IPS-18c (cell line): Measurements from ENCODE around the gene UBE2QL1.

ENCODE experiments used
- H3K4me3 ChIP-seq: 2 replicates; pipeline ENCODE4 v1.7.0; 2013; ENCODE audit warnings: low read depth, mild to moderate bottlenecking, low read length, moderate library complexity; ENCODE audit not compliant: insufficient read depth
- H3K9me3 ChIP-seq: one replicate; pipeline ENCODE4 v1.6.1; 2013; ENCODE audit warnings: mild to moderate bottlenecking, low read length, moderate library complexity; ENCODE audit not compliant: control insufficient read depth, insufficient read depth

UBE2QL1 gene, protein sequence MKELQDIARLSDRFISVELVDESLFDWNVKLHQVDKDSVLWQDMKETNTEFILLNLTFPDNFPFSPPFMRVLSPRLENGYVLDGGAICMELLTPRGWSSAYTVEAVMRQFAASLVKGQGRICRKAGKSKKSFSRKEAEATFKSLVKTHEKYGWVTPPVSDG

DNA sequence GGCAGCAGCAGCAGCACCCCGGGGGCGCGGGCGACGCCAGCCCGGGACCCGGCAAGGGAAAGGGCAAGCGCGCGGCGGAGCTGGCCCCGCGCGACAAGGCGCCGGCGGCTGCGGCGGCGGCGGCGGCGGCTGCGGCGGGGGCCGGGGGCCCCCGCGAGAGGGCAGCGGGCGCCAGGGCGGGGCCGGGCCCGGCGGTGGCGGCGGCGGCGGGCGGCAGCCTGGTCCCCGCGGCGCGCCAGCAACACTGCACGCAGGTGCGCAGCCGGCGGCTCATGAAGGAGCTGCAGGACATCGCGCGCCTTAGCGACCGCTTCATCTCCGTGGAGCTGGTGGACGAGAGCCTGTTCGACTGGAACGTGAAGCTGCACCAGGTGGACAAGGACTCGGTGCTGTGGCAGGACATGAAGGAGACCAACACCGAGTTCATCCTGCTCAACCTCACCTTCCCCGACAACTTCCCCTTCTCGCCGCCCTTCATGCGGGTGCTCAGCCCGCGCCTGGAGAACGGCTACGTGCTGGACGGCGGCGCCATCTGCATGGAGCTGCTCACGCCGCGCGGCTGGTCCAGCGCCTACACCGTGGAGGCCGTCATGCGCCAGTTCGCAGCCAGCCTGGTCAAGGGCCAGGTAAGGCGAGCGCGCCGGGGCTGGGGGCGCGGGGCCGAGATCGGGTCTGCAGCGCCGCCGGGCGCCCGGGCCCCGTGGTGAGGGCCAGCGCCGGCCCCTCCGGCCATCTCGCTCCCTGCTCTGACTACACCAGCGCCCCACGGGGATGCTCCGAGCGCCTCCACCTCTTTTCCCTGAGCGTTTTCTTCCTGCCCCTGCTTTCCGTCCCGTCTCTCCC lies at the start of gene UBE2QL1:
TSS of gene UBE2QL1 (plus strand) at position 238 of the 843 bp plus-strand sequence. CDS start at position 273, 35 bp downstream.
- no peaks in the 10 kb centered on the region for H3K9me3 ChIP-seq
- H3K4me3 ChIP-seq, result peak within 1 kb of the TSS; percentile 64

DNA sequence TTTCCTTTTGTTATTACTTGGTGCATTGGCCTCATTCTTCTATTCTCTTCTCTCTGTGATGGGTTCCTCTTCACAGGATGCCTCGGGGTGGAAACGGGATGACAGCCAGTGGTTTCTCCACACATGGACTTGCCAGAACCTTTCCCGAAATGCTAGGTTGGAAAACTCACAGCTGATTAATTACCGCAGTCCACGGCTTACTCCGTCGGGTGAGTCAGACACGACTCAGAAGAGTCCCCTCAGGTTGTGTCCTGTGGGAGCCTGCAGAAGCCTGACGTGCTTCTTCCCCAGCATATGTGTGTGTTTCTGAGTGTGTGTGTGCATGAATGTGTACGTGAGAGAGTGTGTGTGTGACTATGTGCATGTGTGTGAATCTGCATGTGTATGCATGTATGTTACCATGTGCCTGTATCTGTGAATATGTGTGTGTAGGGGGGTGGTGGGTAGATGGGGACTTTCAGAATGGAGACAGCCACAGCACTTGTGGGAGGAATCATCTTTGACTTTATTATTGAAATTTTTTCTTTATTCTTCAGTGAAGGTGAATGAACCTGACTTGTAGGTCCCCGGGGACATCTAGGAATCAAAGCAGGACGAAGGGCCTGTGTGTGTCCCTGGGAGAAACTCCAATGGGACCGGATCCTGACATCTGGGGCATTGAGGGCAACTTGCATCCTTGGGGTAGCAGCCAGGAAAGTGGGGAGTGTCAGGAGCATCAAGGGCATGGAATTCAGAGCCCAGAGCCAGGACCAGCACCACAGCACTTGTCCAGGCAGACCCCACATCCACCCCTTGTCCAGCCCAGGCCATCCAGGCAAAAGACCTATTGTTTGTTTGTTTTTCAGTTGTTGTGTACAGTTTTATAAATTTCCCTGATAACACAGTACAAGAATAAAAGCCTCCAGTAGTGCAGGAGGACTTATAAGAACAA lies 48.4 kb upstream of the UBE2QL1 start:
- no peaks in the 10 kb centered on the region for H3K9me3 ChIP-seq
- no peak overlapping the region for H3K4me3 ChIP-seq

DNA sequence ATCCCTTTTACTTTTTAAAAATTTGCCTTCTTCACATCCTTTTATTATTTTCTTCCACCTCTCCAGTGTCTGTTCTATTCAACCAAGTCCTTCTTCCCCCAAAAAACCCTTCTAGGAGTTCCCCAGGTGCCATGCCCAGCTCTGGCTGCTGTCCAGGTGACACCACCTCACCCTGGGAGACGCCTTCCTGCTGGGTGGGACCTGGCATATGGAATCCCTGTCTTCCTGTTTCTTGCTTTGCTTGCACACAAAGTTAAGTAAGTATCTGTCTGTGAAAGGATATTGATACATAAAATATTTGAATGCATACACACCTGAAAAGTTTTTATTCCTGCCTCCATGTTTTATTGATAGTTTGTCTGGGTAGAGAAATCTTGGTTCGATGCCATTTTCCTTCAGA lies 47.2 kb upstream of the UBE2QL1 start:
- no peak overlapping the region for H3K4me3 ChIP-seq
- H3K9me3 ChIP-seq, result no peaks in the 10 kb centered on the region

DNA sequence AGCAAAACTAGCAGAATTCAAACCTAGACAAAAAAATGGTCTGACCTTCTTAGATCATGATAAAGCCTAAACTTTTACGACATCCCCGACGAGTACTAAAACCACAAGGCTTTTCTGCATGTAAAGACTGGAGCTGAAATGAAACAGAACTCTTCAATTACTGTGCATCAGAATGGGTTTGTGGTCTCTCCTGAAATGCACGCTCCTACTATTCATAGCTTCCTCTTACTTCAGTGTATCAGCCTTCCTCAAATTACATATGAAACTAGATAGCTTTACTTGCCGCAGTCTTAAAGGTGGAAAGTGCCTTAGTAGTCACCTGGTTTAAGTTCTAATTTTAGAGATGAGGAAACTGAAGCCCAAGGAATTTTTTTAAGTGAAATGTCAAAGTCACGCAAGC lies 45.7 kb upstream of the UBE2QL1 start:
- Histone ChIP-seq H3K4me3 (no peak overlapping the region), H3K9me3 (no peaks in the 10 kb centered on the region)

DNA sequence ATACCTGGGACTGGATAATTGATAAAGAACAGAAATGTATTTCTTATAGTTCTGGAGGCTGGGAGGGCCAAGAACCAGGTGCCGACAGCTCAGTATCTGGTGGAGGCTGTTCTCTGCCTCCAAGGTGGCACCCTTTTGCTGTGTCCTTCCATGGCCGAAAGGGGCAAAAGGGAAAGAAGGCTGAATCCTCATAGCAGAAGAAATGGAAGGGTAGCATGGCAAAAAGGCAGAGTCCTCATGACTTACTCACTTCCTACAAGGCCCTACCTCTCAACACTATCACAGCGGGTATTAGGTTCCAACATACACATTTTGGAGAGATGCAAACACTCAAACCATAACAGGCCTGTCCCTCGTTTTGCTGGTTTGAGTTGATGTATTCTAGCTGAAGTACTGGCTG lies 45.2 kb upstream of the UBE2QL1 start:
- no peaks in the 10 kb centered on the region for H3K9me3 ChIP-seq
- H3K4me3 ChIP-seq, result no peak overlapping the region

DNA sequence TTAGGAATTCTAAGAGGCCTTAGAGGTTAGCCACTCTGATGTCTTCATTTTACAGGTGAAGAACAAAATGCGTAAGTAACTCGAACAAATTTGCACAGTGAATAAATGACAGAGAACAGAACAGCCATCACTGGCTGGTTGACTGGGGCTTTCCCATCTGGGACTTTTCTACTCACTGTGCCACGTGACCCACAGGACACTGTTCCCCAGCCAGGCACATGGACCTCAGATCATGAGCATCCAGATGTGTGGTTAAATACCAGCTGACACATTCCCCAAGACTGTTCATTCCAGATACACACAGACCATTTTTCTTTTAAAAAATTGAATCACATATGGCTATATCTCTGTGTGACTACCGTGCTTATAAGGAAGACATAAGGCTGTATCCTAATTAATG lies 44.5 kb upstream of the UBE2QL1 start:
- no peak overlapping the region for H3K4me3 ChIP-seq

DNA sequence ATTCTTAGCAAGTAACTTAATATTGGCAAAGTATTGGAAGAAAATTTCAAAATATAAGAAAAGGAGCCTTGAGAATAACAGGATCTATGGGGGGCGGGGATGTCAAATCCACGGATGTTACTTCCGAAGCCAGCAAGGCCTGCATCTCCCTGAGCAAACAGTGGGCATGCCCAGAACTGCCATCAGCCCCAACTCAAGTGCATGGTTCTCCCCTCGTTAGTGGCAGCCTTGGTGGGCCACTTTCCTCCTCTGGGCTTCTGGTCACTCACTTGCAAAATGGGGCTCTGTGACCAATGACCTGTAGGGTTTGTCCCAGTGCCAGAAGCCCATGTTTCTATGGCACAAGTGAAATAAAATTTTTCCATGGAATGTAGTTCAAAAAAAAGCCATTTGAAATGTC lies 43.1 kb upstream of the UBE2QL1 start:
- Histone ChIP-seq H3K4me3 (no peak overlapping the region), H3K9me3 (no peaks in the 10 kb centered on the region)

More for the DNA sequence above, 44.5 kb upstream of the UBE2QL1 start:
- no peaks in the 10 kb centered on the region for H3K9me3 ChIP-seq

DNA sequence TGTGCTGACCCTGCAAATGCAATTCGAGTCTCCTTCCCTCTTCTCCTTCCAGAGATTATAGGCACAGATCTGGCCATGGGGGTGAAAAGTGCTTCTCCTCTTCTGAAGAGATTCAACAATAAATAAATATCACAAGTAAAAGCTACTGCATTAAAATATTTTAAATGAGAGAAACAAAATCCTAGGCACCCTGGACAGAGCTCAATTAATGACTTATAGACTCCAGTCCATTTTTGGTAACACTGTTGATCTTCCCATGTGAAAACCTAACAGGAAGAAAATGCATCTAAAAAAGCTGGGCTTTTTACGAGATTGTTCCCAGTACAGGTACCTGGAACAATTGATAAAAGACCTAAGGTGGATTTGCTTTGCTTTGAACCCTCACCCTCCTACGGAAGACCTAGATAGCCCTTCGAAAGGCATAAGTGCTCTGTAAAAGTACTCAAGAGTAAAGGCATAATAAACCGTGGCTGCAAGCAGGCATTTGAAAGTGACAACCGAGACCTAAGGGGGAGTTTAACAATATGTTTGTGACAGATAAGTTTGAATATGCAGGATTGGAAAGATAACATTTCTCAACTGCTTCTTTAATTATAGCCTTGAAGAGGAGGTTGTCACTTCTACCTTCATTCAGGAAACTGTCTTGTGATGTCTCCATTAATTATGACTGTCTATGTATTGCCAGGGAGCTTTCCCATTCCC lies 41.0 kb upstream of the UBE2QL1 start:
- Histone ChIP-seq H3K4me3 (no peak overlapping the region), H3K9me3 (no peaks in the 10 kb centered on the region)

DNA sequence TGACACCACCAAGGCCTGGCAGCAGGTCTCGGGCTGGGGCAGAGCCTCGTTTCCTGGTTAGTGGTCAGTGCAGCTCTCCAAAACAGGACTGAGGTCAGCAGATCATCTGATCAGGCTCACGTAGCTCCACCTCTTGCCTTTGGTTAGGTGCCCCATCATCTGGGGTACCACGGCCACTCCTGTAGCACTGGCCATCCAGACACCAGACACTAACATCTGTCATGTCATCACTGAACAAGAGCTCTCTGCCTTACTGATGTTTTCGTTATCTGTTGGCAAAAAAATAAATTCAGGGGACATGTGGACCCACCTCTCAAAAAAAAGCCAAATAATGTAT lies 40.4 kb upstream of the UBE2QL1 start:
- Histone ChIP-seq H3K9me3 (no peaks in the 10 kb centered on the region), H3K4me3 (no peak overlapping the region)

DNA sequence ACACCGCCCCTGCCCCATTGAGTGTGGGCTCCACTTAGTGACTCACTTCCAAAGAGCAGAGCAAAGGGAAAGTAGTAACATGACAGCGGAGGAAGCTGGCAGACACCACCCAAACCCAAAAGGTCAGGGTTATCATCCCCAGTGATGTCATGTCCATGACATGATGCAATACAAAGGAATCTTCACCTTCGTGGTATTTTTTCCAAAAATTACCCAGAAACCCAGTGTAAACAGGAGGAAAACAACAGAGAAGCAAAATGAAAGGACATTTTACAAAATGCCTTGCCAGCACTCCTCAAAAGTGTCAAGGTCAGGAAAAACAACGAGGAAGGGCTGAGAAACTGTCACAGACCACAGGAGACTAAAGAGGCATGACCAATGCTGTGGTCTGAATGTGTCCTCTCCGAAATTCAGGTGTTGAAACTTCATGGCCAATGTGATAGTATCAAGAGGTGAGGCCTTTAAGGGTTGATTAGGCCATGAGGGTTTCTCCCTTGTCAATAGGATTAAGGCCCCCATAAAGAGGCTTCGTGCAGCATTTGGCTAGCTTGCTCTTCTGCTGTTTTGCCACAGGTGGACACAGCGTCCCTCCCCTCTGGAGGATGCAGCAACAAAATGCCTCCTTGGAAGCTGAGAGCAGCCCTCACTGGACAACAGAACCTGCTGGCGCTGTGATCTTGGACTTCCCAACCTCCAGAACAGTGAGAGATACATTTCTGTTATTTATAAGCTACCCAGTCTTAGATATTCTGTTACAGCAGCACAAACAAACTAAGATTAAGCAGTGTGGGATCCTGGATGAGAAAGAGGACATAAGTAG lies 39.8 kb upstream of the UBE2QL1 start:
- no peak overlapping the region for H3K4me3 ChIP-seq
- no peaks in the 10 kb centered on the region for H3K9me3 ChIP-seq

DNA sequence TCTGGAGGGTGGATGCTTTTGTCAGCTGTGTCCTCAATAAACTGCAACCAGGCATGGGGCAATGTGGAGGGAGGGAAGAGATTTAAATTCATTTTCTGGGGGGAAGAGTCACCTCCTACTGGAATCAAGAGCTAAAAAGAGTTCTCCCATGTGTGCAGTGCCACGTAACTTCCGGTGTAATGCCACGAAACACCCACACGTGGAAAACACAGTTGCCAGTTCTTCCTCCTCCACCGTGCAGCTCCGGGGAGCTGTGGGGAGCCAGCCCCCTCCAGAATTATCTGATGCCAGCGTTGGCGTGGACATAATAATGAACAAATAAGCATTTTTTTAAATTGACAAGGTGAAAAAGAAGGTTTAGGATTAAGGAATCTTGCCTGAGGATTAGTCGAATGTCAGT lies 38.2 kb upstream of the UBE2QL1 start:
- no peaks in the 10 kb centered on the region for H3K9me3 ChIP-seq
- H3K4me3 ChIP-seq, result no peak overlapping the region

DNA sequence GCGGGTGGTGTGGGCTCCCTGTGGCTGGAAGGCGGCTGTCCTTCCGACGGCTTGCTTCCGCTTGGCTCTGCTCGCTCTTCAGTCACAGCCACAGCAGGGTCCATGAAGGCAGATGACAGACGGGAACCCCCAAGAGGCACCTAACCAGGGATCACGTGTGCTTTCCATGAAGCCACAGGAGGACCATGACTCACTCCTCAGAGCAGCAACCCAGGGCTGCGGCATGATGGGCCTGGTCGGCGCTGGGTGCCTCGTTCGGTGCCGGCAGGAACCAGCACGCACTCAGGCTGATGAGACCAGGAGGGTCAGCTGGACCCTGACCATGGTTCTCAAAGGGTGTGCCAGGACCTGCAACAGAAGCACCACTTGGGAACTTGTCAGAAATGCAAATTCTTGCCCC lies 37.5 kb upstream of the UBE2QL1 start:
- H3K9me3 ChIP-seq, result no peaks in the 10 kb centered on the region
- no peak overlapping the region for H3K4me3 ChIP-seq

DNA sequence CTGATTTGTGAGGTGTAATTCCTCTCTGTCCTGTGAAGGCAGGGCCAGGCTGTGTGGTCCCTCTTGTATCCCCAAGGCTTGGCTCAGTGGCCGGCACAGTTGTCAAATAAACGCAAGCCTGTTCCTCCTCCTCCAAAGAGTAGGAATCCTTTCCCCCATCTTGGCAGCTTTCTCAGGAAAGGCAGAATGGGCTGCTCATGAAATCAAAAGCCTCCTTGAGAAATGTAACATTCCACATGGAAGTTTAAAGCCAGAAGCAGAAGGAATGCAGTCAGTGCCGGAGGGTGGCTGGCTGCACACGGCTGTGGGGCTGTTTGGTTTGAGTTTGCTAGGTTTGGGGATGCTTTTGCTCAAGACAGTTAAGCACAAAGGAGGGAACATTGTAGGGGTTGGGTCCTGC lies 35.8 kb upstream of the UBE2QL1 start:
- no peak overlapping the region for H3K4me3 ChIP-seq
- H3K9me3 ChIP-seq, result no peaks in the 10 kb centered on the region

DNA sequence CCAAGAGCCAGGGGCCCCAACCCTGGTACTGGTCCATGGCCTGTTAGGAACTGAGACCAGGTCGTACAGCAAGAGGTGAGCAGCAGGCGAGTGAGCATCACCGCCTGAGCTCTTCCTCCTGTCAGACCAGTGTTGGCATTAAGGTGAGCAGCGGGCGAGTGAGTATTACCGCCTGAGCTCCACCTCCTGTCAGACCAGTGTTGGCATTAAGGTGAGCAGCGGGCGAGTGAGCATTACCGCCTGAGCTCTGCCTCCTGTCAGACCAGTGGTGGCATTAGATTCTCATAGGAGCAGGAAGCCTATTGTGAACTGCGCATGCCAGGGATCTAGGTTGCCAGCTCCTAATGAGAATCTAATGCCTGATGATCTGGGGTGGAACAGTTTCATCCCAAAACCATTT lies 31.0 kb upstream of the UBE2QL1 start:
- Histone ChIP-seq H3K9me3 (no peaks in the 10 kb centered on the region), H3K4me3 (no peak overlapping the region)

DNA sequence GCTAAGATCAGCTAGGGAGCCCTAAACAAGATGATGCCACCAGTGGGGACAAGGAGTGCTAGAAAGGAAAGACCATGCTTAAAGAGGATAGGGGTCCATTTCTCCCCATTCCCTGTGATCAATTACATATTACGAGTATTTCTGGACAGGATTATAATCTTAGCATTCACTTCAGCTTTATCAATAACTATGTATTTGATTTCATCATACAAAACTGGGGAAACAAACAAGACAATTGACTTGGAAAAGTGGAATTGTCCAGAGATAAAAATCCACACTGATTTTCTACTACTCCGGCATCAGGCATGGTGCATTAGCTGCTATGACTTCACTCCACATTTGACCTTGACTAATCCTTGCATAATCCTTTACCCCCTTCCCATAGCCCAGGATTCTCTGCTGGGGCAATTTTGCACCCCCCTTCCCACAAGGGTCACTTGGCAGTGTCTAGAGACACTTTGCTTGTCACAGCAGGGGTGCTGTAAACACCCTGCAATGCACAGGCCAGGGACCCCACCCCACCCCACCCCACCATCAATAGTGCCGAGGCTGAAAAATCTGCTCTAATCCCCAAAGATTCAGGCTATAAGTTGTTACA lies 29.9 kb upstream of the UBE2QL1 start:
- no peak overlapping the region for H3K4me3 ChIP-seq
- no peaks in the 10 kb centered on the region for H3K9me3 ChIP-seq

DNA sequence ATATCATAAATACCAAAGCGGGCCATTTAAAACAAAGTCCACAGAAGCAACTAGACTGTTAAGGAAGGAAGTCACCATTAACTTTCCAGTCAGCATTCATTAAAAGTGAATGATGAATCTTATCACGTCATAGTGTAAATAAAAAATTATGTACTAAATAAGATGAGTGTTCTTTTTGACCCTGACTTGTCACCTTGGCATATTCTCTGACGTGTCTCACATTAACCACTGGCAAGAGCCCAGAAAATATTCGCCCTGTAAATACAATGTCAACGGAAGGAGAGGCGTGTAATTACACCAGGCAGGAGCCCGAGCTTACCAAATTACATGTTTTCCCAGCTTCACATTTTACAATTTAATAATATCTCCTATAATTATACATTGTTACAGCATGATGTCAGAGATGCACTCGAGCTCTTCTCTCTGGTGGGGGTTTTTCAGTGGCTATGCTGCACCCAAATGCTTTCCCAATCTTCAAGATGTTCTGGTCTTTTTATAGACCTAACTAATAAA lies 29.3 kb upstream of the UBE2QL1 start:
- Histone ChIP-seq H3K9me3 (no peaks in the 10 kb centered on the region), H3K4me3 (no peak overlapping the region)
